ENCODE measurements around the gene KCNE1.
"Not testable (repeated sequence)": the region's sequence is repeated elsewhere in the genome, so short reads cannot be mapped to it uniquely, and the experiment has no call there.

KCNE1 gene

DNA sequence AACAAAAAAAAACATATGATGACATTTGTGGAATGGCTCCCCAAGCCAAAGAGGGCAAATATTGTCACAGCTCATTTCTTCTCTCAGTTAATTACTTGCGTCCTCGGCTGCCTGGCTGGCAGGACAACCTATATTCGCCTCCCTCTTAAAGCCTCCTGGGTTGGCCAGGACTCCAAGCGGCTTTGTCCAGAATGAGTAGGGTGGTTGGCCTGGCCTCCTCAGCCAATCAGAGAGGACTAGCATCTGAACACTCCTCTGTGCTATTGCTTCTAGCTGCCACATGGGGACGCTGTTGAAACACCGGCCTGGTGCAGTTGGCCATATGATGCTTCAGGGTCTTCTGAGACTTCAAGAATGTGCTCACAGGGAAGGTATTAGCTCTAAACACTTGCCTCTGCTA, 83.6 kb downstream of the KCNE1 start:
- DNase-seq (ENCODE audit: extremely low read depth in 1 of 2, low read depth in 1 of 2), result not testable (repeated sequence)

GRCh38 chr21:34427339-34427738, 84.7 kb downstream of the KCNE1 start:
- not testable (repeated sequence) for DNase-seq (ENCODE audit: extremely low read depth in 1 of 2, low read depth in 1 of 2)

DNA sequence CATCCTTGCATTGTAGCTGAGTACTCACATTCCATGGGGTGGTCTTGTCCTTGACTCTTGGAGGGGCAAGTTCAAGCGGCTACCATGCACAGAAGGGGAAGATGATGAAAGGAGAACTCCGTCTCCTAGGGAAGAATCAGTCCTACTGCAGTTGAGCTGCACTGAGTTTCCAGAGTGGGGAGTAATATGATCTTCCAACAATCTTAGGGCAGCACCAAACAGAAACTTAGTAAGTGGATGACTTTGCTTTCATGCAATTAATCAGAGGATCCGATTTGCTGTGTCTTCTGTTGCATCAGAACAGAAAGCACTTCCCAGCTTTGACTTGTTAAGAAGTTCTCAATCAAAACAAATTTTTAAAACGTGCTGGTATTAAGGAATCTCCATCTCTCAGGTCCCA, 88.2 kb downstream of the KCNE1 start, which contains the start of gene SMIM34:
Gene SMIM34 (minus strand): TSS at position 147 of the 400 bp plus-strand sequence. CDS start 112 bp downstream, at position 35.
- DNase-seq (ENCODE audit: extremely low read depth in 1 of 2, low read depth in 1 of 2), result not testable (repeated sequence)

DNA sequence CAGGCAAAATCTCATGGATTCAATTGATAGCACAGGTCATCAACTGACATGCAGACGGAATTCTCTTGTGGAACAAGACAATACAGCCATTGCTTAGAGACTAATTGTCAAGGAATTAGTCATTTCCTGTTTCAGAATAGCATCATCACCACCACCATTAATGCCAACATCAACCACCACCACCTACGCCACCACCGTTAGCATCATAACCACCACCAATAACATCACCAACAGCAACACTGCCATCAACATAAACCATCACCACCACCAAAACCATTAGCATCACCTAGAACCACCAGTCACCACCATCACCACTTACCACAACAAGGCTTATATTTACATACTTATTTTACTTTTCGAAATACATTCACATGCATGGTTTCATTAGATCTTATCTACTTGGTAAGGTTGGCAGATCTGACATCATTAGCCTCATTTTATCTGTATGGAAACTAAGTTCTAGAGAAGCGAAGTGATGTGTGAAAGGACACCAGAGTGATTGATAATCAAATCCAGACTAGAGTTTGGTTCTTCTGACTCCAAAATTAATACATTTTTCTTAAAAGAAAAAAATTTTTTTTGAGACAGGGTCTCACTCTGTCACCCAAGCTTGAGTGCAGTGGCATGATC, 94.4 kb downstream of the KCNE1 start:
- not testable (repeated sequence) for DNase-seq (ENCODE audit: extremely low read depth in 1 of 2, low read depth in 1 of 2)

- DNase-seq (ENCODE audit: extremely low read depth in 1 of 2, low read depth in 1 of 2), result not testable (repeated sequence)
These were observed 104.7 kb downstream of the KCNE1 start for GRCh38 chr21:34407294-34407693.

DNA sequence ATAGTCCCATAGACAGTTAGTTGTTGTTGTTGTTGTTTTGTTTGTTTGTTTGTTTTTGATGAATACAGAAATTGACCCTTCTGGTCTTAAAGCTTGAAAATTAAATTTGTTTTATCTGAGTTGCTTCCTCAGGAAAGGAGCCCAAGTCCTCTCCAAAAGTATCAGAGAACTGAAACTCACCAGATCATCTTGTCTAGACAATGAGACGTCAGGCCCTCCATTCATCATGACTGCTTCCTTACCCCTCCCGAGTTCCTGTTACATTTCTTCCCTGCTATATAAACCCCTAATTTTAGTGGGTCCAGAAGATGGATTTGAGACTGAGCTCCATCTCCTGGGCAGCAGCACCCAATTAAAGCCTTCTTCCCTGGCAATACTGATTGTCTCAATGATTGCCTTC, 105.3 kb downstream of the KCNE1 start:
- DNase-seq (ENCODE audit: extremely low read depth in 1 of 2, low read depth in 1 of 2), result not testable (repeated sequence)

GRCh38 chr21:34406102-34406501, 105.9 kb downstream of the KCNE1 start:
- DNase-seq (ENCODE audit: extremely low read depth in 1 of 2, low read depth in 1 of 2), result not testable (repeated sequence)

GRCh38 chr21:34405686-34406085, 106.3 kb downstream of the KCNE1 start:
- DNase-seq (ENCODE audit: extremely low read depth in 1 of 2, low read depth in 1 of 2), result not testable (repeated sequence)

GRCh38 chr21:34404742-34405141, 107.3 kb downstream of the KCNE1 start:
- DNase-seq (ENCODE audit: extremely low read depth in 1 of 2, low read depth in 1 of 2), result not testable (repeated sequence)

DNA sequence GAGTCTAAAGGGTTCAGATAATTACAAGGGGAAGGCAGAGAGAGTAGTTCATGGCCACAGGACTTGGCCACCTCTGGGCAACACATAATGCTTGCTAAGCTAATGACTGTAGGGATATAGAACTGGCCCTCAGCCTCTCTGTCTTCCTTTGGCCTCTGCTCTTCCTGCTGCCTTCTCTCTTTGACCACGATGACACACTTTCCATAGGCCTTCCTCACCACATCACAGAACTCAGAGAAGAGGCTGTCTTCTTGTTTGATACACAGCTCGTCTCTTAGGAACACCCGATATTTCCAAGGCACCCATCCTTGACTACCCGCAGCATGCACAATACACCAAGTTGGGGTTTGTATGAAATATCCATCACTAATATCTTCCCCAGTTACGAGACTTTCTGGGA, 111.5 kb downstream of the KCNE1 start:
- not testable (repeated sequence) for DNase-seq (ENCODE audit: extremely low read depth in 1 of 2, low read depth in 1 of 2)
